HepG2 (cell line): Measurements from ENCODE around the gene CBLN3. TPM values are rescaled to one million over a fixed set of nuclear protein-coding genes. Genes with fewer than 3 reads are reported as not detected.

Experiments used
- ARHGAP35 ChIP-seq: sonication (generic); formaldehyde crosslinking; IDR thresholded peaks from 2 replicates; pipeline ENCODE4 v1.9.0; 2022; ENCODE audit warnings: mild to moderate bottlenecking, inconsistent platforms, moderate library complexity, missing genetic modification reagents, borderline replicate concordance
- HOXA7 ChIP-seq: sonication (generic); formaldehyde crosslinking; IDR thresholded peaks from 2 replicates; pipeline ENCODE4 v1.8.1; 2022; ENCODE audit warnings: mild to moderate bottlenecking, missing genetic modification reagents, moderate library complexity
- MXD3 ChIP-seq: IDR thresholded peaks from 2 replicates; pipeline ENCODE4 v1.6.1; 2016; ENCODE audit warnings: mild to moderate bottlenecking, missing biosample characterization, missing genetic modification reagents
- NR2F6 ChIP-seq, 2 experiments: IDR thresholded peaks; 2 replicates each; pipeline ENCODE4 v1.6.1; 2016; ENCODE audit warnings: antibody characterized with exemption in 1 of 2, mild to moderate bottlenecking in 1 of 2
- PCBP1 ChIP-seq: fragments of 200-400 bp; formaldehyde crosslinking; IDR thresholded peaks from 2 replicates; pipeline ENCODE4 v1.6.1; 2017; ENCODE audit warnings: mild to moderate bottlenecking, low read depth, low read length, borderline replicate concordance
- PPARG ChIP-seq: conservative IDR thresholded peaks from 2 replicates; pipeline ENCODE4 v1.6.1; 2016; ENCODE audit warnings: missing biosample characterization, missing genetic modification reagents
- ZNF510 ChIP-seq: sonication (generic); formaldehyde crosslinking; IDR thresholded peaks from 2 replicates; pipeline ENCODE4 v1.4.0; 2020; ENCODE audit warnings: low read depth, mild to moderate bottlenecking, missing genetic modification reagents
- ZNF619 ChIP-seq: sonication (generic); formaldehyde crosslinking; IDR thresholded peaks from 2 replicates; pipeline ENCODE4 v1.4.0; 2020; ENCODE audit warnings: mild to moderate bottlenecking, missing genetic modification reagents
- ZNF687 ChIP-seq: sonication (generic); formaldehyde crosslinking; IDR thresholded peaks from 2 replicates; pipeline ENCODE4 v1.5.1; 2020; ENCODE audit warnings: mild to moderate bottlenecking, missing genetic modification reagents, moderate library complexity
- ZNF761 ChIP-seq: sonication (generic); formaldehyde crosslinking; conservative IDR thresholded peaks from 2 replicates; pipeline ENCODE4 v1.4.0; 2020; ENCODE audit warnings: mild to moderate bottlenecking, missing genetic modification reagents
- ZNF780A ChIP-seq: sonication (generic); formaldehyde crosslinking; IDR thresholded peaks from 2 replicates; pipeline ENCODE4 v1.8.0; 2022; ENCODE audit warnings: mild to moderate bottlenecking, missing genetic modification reagents, moderate library complexity
- ZNF891 ChIP-seq: sonication (generic); formaldehyde crosslinking; IDR thresholded peaks from 2 replicates; pipeline ENCODE4 v1.5.0; 2020; ENCODE audit warnings: mild to moderate bottlenecking, missing genetic modification reagents
- polyA plus RNA-seq, 8 experiments: library from polyadenylated mRNA; depleted of rRNA in 3 of 8; stranded (reverse) in 7 of 8; unstranded in 1 of 8; fragments of >200 nt; fragmentation: Illumina TruSeq in 4 of 8; extraction: Trizol in 4 of 8; gene quantifications; 2 replicates each; pipeline versions ENCODE4 v1.2.1 to v1.2.3, GENCODE V29; 2011 to 2016; ENCODE audit warnings: low read depth in 4 of 8, missing spikeins in 1 of 8, mixed read lengths in 1 of 8; ENCODE audit not compliant: insufficient read depth in 1 of 8
- total RNA-seq, 5 experiments: library from RNA; depleted of rRNA; stranded (reverse); fragments of >200 nt; fragmentation: Illumina TruSeq; extraction: Trizol; gene quantifications; 2 replicates each; pipeline ENCODE4 v1.2.3, GENCODE V29; 2016; ENCODE audit warnings: low read depth in 1 of 5

CBLN3 gene
- total and polyA plus RNA-seq, 2 of the 13 experiments (the other 11 are each of a cell fraction or from before 2014, with no cell fraction given): 0.66 to 0.98 TPM

GRCh38 chr14:24398653-24399446 is 30.6 kb downstream of the CBLN3 start, which contains the start of gene NYNRIN (continued):
- TF ChIP-seq ZNF687 (CRISPR knock-in tag) (peak; percentile 72), MXD3 (CRISPR knock-in tag) (0 out of 2 replicates have a peak, but pooled peaks have one; percentile 16), PCBP1 (peak; percentile 87), ZNF891 (CRISPR knock-in tag) (0 out of 2 replicates have a peak, but pooled peaks have one; percentile 50), HOXA7 (CRISPR knock-in tag) (0 out of 2 replicates have a peak, but pooled peaks have one; percentile 27), ZNF619 (peak; percentile 85; the same call in 1 of the 2 replicates), PPARG (CRISPR knock-in tag) (no peak), ZNF510 (0 out of 2 replicates have a peak, but pooled peaks have one; percentile 49), NR2F6 (IDR thresholded peaks at IDR 0.05) (no peak), NR2F6 (CRISPR knock-in tag; IDR thresholded peaks at IDR 0.05) (no peak), ZNF780A (CRISPR knock-in tag) (no peak), ZNF761 (CRISPR knock-in tag) (0 out of 2 replicates have a peak, but pooled peaks have one; percentile 63), ARHGAP35 (CRISPR knock-in tag) (0 out of 2 replicates have a peak, but pooled peaks have one; percentile 60)
